GM10847 (cell line): ENCODE results near the gene ZNF775.

Experiments
- POLR2A ChIP-seq: IDR thresholded peaks from 2 replicates; pipeline ENCODE4 v1.6.1; 2011; ENCODE audit not compliant: insufficient read length; ENCODE audit errors: extremely low read depth

Gene ZNF775

DNA sequence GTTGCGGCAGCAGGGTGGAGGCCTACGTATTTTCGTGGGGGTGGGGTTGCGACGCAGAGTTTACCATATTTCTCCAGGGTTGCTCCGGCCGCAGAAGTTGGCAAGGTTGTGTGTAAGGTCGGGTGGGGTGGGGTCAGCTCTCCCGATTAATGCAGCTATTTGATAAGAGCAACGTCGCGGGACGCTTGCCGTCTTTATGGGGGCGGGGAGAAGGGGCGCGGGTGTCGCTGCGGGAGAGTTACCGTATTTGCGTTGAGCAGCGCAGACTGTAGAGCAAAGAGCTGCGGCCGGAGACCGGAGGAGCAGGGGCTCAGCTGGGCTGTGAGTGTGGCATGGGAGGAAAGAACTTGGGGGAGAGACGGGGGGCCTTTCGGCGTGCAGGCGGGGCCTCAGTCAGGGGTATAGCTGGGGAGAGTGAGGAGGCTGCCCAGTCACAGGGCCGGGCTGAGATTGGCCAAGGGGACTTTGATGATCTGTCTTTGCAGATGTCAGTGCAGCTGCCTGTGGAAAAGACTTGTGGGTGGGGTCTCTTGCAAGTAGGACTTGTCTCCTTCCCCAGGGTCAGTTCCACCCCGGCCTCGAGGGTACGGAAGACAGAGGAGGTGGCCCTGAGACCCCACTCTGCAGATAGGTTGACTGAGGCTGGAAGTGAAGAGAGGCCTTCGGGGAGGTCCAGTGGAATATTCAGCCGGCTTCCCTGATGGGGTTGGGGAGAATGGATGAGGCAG is 26.6 kb downstream of the ZNF775 start:
- no peak for TF ChIP-seq POLR2A

DNA sequence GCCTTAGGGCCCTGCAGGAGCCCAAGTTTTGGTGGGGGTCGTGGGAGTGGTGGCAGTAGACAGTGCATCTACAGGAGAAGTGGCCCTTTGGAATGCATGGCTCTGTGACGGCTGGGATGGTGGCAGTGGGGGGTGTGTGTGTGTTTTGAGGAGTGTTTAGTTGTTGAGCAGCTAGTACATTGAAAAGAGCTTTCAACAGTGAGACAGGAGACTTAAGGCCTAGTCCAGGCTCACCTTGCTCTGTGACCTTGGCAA is 27.1 kb downstream of the ZNF775 start:
- TF ChIP-seq POLR2A = no peak

DNA sequence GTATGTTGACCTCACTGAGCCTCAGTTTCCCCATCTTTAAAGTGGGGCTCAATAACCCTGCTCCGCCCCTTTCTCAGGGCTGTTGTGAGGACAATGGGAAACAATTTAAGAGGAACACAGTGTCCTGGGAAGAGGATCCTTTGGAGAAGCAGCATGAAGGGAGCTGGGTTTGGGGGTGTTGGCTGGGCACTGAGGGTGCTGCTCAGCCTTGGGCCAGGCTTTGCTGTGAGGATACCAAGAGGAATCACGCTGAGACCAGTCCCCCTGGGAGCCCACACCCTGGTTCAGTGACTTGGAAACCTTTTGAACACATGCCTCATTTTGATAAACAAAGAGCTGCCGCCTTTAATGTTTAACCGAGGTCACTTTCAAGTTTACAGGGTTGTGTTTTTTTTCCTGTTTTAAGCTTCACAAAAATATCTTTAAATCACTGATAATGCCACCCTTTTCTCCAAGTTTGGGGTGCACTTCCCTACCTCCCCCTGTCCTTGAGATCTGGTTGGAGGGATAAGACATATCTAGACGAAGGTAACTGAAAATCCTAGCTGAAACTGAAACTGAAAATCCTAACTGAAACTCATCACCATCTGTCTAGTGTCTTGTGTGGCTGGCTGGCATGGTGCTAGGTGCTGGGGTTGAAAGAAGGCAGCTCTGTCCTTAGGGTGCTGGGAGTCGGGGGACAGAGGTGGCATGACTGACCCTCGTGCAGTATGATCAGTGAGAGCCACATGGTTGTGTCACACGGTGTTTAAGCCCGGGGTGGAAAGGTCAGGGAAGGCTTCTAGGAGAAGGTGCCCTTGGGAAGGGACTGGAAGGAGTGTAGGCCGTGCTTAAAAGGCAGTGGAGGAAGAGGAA is 27.7 kb downstream of the ZNF775 start:
- no peak for TF ChIP-seq POLR2A

DNA sequence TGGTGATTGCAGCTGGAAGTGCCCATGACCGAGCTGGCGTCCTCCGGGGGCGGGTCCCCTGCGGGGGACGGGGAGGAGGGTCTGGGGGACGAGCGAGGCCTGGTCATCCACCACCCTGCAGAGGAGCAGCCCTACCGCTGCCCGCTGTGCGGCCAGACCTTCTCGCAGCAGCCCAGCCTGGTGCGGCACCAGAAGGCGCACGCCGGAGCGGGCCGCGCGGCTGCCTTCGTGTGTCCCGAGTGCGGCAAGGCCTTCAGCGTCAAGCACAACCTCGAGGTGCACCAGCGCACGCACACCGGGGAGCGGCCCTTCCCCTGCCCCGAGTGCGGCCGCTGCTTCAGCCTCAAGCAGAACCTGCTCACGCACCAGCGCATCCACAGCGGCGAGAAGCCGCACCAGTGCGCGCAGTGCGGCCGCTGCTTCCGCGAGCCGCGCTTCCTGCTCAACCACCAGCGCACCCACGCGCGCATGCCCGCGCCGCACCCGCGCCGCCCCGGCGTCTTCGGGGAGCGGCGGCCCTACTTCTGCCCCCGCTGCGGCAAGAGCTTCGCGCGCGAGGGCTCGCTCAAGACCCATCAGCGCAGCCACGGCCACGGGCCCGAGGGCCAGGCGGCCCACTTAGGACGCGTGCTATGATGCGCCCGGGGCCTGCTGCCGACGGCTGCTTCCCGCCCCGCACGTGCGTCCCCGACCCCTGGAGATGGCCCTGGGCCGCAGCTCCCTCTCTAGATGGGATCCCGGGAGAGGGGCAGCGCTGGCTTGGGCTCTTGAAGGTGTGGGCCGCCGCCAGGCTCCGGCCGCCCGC is 28.7 kb downstream of the ZNF775 start:
- TF ChIP-seq POLR2A = no peak

DNA sequence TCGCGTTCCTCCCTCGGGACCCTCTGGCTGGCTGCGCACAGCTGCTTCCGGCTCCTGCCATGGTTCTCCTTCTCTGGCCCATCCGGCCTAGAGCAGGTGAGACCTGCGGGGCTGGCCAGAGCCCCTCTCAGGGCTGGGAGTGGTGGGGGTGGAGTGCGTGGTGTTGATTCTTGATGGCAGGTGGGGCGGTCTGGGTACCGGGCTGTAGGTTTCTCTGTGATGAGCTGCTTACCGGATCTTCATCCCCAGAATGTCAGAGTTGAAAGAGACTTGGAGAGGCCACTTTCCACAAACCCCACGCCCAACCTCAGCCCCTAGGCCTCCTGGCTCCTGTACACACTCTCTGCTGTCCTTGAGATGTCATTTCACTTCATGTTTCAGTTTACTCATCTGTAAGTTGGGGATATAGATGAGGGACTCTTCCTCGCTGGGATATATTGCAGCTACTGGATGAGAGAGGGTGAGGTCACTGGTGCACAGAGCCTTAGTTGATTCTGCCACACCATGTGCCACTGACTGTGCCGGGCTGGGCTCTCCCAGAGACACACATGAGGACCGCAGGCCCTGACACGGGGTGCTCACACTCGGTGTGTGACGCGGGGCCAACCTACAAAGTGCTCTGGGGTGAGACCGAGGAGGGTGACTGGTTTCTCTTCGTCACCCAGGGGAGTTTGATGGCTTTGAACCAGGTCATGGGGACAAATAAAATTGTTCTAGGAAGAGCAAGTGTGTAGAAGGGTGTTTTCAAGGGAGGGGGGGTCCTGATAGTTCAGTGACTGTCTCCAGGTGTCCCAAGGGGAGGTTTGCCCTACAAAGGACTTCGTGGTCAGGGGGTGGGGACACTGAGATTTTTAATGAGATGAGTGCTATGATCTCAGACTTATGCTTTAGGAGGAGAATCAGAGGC is 29.5 kb downstream of the ZNF775 start:
- no peak for TF ChIP-seq POLR2A

DNA sequence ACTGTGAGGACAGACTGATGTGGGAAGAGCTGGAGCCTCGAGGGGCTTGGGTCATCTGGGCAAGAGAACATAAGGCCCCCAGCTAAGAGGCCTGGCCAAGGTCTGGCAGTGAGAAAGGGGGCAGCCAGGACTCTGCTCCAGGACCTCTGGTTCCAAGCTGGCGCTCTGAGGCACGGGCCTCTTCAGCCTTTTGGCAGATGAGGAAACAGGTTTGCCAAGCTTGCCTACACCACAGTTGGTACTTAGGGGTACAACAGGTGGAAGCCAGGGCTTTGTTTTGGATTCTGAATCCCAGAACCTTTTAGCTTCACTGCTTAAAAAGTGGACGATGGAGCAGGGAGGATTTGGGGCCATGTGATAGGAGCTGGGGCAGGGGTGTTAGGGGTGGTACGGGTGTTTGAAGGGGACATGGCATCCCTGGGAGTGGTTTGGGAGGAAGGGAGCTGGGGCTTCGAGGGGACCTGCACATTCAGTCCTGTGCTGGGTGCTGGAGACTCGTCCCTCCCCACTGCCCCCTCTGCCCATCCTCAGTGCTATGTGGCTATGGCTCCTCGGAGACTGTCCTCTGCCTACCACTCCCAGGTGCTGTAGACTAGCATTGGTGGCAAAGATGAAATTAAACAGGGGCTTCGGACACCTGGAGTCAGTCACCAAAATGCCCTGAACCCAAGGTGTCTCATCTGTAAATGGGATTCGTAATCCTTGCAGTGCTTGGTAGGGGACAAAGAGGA is 30.3 kb downstream of the ZNF775 start:
- no peak for TF ChIP-seq POLR2A

DNA sequence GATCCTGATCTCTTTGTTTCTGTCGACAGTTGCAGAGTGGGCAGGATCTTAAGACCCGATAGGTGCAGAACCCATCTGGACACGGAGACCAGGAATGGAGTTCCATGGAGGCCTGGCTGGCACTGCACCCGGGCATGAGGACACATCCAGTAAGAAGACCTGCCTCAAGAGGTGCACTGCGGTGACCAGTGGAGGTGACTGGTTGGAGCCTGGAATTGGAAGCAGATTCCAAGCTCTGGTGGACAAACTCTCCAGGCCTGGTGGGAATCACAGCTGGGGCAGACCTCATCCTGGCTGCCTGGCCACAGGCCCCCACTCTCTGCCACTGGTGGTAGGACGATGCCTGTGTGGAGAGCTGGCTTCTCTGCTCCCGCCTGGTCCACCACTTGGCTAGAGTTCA is 31.0 kb downstream of the ZNF775 start:
- no peak for TF ChIP-seq POLR2A

DNA sequence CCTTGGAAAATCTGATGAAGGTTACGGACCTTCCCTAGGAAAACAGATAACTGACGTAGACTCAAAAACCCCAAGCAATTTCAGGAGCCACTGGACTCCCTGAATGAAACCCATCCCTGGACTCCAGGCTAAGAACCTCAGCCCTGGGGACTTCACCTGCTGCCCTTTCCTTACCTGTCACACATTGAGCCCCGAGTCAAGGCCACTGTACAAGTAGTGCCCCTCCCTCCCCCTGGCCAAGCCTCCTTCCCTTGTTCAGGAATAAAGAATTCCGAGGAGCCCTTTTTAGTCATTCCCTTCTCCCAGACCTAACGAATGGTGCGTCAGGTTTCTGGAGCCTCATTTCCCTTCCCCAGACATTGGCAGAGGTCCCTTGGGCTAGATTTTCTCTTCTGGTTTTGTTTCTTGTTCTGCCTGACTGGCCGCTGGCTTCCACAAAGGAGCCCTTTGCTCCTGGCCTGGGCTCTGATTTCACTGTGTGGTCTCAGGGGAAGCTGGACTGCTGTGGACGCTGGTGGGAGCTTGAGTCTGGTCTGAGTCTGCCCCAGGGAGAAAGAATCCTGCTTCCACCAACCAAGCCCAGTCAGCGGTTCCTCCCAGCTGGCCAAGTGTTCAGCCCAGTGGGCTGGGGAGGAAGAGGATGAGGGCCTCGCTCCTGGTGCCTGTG is 31.7 kb downstream of the ZNF775 start:
- no peak for TF ChIP-seq POLR2A

DNA sequence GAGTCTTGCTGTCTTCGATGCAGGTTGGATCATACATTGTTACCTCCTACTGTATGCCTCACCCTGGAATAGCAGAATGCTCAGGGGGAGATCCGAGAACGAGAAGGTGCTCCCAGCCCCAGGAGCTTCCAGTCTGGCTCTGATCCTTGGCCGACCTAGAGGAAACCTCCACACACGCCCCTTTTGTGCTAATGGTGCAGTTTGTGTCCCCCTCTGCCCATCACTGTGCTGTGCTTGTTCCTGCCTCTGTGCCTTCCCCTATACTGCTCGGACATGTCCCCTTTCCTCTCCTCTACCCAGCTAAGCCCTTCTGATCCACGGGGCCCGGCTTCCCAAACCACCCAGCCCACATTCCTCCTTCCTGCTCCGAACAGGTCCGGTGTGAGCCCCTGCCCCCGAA is 32.5 kb downstream of the ZNF775 start:
- no peak for TF ChIP-seq POLR2A

DNA sequence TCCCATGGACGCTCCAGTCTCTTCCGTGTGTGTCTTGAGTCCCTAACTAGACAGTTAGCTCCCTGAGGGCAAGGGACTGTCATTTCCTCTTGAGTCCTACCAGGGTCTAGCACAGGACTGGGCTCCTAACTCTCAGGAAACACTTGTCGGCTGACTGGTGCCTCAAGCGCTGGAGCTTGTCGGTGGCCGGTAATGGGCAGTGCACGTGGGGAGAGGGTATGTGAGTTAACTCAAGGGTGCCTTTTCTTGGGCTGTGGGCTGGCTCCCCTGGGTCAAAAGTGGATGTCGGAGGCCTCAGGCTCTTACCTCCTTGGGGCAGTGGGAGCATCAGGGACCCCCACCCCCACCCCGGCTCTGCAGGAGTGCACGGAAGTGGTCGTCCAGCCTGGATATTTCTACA is 32.9 kb downstream of the ZNF775 start:
- no peak for TF ChIP-seq POLR2A

DNA sequence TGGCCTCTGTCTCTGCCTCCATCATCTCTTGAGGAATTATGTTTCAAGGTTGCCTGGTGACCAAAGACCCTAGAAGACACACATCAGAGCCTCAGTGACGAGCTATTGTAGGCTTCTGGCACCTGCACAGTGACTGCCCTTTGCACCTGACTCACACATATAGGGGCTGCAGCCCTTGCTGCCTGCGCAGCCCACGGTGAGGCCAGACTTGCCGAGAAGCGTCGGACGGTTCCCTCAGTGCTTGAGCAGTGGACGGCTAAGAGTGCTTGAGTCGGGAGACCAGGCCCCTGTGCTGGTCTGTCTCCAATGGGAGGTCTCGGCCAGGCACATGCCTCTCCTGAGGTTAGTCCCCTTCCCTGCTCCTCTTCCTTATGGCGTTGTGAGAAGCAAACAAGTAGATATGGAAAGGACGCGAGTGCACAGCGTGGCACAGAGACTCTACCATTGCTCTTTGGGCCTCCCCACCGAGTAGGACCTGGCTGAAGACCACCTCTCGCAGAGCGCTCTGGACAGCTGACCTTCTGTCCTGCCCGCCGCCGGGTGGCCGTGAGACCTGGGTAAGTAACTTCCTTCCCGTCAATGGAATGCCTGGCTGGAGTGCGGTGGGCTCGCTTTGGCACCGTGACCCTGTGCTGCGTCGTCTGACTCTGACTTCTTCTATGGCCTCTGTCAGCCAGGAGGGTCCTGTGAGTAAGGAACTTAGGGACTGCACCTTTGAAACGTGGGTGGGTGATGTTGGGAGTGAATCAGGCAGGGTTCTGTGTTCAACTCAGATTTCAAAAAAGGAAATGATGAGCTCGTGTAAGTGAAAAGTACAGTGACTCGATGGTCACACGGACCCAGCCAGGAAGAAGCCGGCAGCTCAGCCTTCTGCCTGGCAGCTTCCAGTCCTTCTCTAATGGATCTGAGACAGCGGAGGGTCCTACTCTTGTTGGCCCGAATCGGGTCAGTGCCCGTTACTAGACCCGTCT is 33.7 kb downstream of the ZNF775 start:
- TF ChIP-seq POLR2A = no peak

DNA sequence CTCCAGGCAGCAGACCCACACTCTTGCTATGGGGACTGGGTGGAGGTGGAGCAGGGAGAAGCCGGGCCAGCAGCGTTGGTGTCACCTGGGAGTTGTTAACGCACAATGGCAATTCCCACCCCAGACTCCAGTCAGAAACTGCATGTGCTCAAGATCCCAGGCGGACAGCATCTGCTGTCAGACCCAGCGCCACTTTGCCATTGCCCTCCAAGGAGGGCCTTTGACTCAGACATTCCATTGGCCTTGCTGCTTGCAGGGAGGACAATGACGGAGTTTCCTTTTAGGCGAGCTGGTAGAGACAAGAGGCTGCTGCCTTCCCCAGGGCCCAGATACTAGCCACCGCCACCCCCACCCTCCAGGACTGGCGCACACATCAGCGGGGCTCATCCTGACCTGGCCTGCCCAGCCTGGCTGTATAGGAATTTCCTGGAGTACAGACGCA is 34.5 kb downstream of the ZNF775 start:
- TF ChIP-seq POLR2A = no peak
